ENCODE data around the gene SSTR1. TPM values are rescaled to one million over a fixed set of nuclear protein-coding genes. Genes with fewer than 3 reads are reported as not detected.

SSTR1 gene
- total and polyA plus RNA-seq, 11 donors: 0.12 to 2.6 (median 0.53) TPM

DNA sequence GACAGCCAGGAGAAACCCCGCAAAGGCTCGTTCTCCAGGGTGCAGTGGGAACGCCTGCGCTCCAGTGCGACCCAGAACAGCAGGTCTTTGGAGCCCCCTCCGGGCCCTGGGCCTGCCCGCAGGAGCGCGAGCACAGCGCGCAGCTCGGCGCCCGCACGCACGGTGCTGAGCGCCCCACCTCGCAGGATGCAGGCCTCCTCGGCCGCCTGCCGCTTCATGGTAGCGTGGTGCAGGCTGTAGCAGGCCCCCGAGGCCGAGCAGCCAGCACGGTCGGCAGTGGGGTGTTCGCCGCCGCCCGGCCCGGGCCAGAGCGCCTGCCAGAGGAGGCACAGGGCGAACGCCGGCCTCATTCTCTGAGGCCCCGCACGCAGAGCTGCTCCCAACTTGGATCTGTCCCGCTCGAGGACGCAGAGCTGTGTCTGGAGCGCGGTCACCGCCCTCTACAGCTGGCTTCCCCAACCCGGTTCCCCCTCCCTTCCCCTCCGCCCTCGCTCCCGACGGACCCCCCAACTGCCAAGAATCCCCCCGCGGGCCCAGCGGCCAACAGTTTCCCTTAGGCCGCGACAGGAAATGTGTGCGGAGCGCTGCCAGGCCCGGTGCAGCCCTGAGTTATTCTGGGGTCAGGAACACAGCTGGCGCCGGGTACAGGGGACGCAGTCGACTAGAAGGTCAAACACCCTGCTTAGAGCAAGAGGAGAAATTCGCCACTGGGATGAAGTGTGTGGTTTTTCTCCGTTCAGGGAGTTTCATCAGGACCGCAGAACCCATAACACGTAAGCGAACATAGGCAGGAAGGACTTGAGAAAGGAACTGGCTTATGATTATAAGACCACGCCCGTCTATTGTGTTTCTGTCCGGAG lies 48.2 kb downstream of the SSTR1 start, which contains the start of gene CLEC14A:
Gene CLEC14A, minus strand, starts transcription at position 421 of the 860 bp plus-strand sequence. Its CDS starts 71 bp downstream, at position 350.
- peaks cover 0 to 15% (median 0%) of the 10 kb centered on the region in 12 donors for H3K9me3 ChIP-seq
- H3K36me3 ChIP-seq: peaks cover 0 to 3% (median 0%) of the 10 kb centered on the region in 9 donors
- 4 to 10% (median 5%) methylated on average over 18 to 68 of the region's 68 CpGs for WGBS, 4 donors
- peak within 1 kb of the TSS; percentile 85 to 98 (median 95) for H3K27ac ChIP-seq
- ATAC-seq: peak; percentile 84 to 93 (median 90)
- peak within 1 kb of the TSS; percentile 53 to 82 (median 73) for H3K4me3 ChIP-seq
- peaks cover 0 to 12% (median 5%) of the 10 kb centered on the region in 12 donors for H3K4me1 ChIP-seq
- intact Hi-C loops (cut with DNase I): loop anchor here in 6 of 10 donors (1.0 to 10.0 kb wide), 11 partner anchors 36 to 736 kb away; no protein-coding TSS in a partner anchor
- H3K27me3 ChIP-seq: peaks cover 0 to 33% (median 5%) of the 10 kb centered on the region in 9 donors
- peak; percentile 82 to 90 (median 89) for DNase-seq
- TF ChIP-seq POLR2A (IDR thresholded peaks at IDR 0.05): peak in 1 of 2 donors; percentile 64
- TF ChIP-seq CTCF (IDR thresholded peaks at IDR 0.05): no peak

DNA sequence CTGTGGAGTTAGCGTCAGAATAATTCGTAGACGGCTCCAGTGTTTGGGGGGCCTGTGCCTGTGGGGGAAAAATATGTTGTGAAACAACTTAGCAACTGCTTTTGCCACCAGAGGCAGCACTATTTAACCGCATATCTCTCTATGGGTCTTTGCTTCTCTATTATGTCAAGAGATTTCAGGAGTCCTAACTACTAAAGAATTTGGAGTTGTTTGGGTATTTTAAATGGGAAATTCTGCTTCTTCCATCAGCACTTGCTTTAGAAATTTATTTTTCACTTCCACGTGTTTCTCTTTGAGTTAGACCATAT lies 48.8 kb downstream of the SSTR1 start:
- H3K27me3 ChIP-seq: peaks cover 0 to 33% (median 5%) of the 10 kb centered on the region in 9 donors
- ATAC-seq (no peak), DNase-seq (peak in 3 of 5 donors; percentile 51 to 77 (median 66))
- peak overlapping the region in 9 of 12 donors; percentile 65 to 82 (median 73) for H3K4me3 ChIP-seq
- WGBS, 4 donors: 18 to 26% (median 22%) methylated on average over 5 of the region's 5 CpGs
- intact Hi-C loops (cut with DNase I): loop anchor here in 6 of 10 donors (1.0 to 10.0 kb wide), 11 partner anchors 36 to 736 kb away; no protein-coding TSS in a partner anchor
- TF ChIP-seq CTCF (IDR thresholded peaks at IDR 0.05) (peak in 11 of 12 donors; percentile 19 to 66 (median 46)), POLR2A (IDR thresholded peaks at IDR 0.05) (no peak)
- H3K27ac ChIP-seq: peak overlapping the region; percentile 85 to 98 (median 95)
- peaks cover 0 to 21% (median under 1%) of the 10 kb centered on the region in 12 donors for H3K9me3 ChIP-seq
- H3K4me1 ChIP-seq: peaks cover 0 to 12% (median 5%) of the 10 kb centered on the region in 12 donors
- H3K36me3 ChIP-seq: peaks cover 0 to 3% (median 0%) of the 10 kb centered on the region in 9 donors

DNA sequence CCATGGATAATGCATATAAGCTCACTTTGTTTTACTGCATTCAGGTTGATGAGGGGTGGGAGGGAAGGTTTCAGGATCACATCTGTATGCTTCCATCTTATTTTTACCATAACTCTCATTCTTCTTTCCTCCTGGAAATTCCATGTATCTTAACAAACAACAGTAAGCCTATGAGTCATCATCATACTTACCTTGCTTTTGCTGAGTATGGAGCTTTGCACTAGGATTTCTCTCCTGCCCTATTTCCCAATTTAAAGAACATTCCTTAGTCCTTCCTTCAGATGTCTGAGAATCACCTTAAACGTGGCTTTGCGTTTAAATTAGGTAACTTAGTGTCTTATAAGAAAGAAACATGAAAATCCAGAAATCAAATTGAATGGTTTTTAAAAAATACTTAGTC lies 49.8 kb downstream of the SSTR1 start:
- TF ChIP-seq POLR2A (IDR thresholded peaks at IDR 0.05) (no peak), CTCF (IDR thresholded peaks at IDR 0.05) (no peak)
- ATAC-seq: no peak
- intact Hi-C loops (cut with DNase I): loop anchor here in 6 of 10 donors (2.0 to 10.0 kb wide), 10 partner anchors 35 to 735 kb away; no protein-coding TSS in a partner anchor
- 64 to 84% (median 78%) methylated on average over 2 of the region's 2 CpGs for WGBS, 4 donors
- H3K9me3 ChIP-seq: peaks cover 0 to 31% (median 4%) of the 10 kb centered on the region in 12 donors
- peak overlapping the region in 1 of 12 donors; percentile 81 for H3K4me3 ChIP-seq
- H3K27me3 ChIP-seq: peaks cover 0 to 33% (median 5%) of the 10 kb centered on the region in 9 donors
- DNase-seq: no peak
- H3K27ac ChIP-seq: peak overlapping the region; percentile 85 to 98 (median 95)
- peaks cover 0 to 12% (median 5%) of the 10 kb centered on the region in 12 donors for H3K4me1 ChIP-seq
- H3K36me3 ChIP-seq: peaks cover 0 to 3% (median 0%) of the 10 kb centered on the region in 9 donors

DNA sequence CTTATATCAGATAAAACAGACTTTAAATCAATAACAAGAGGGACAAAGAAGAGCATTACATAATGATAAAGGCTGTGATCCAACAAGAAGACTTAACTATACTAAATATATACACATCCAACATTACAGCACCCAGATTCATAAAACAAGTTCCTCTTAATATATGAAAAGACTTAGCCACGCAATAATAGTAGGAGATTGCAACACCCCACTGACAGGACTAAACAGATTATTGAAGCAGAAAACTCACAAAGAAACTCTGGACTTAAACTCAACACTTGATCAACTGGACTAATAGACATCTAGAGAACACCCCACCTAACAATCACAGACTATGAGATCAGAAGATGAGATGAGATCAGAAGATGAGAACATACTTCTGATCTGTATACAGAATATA lies 53.9 kb downstream of the SSTR1 start:
- 86 to 94% (median 89%) methylated on average over 1 of the region's 1 CpG for WGBS, 4 donors
- Histone ChIP-seq H3K9me3 (peaks cover 0 to 54% (median 5%) of the 10 kb centered on the region in 12 donors), H3K4me1 (peaks cover 0 to 10% (median 3%) of the 10 kb centered on the region in 12 donors), H3K27me3 (peaks cover 0 to 4% (median 0%) of the 10 kb centered on the region in 9 donors), H3K36me3 (no peaks in the 10 kb centered on the region), H3K4me3 (no peak overlapping the region), H3K27ac (no peak overlapping the region)
- intact Hi-C loops (cut with DNase I): no loop called here
- ATAC-seq: no peak
- TF ChIP-seq CTCF (IDR thresholded peaks at IDR 0.05) (no peak), POLR2A (IDR thresholded peaks at IDR 0.05) (no peak)
- DNase-seq: no peak
